Measurements from ENCODE around the gene HELZ.

GRCh38 chr17:67289181-67289876 lies 44.3 kb upstream of the HELZ start:
- TF ChIP-seq POLR2A (IDR thresholded peaks at IDR 0.05) (no peak), CTCF (IDR thresholded peaks at IDR 0.05) (no peak)
